ENCODE measurements around the gene CBLB. TPM values are rescaled to one million over a fixed set of nuclear protein-coding genes. Genes with fewer than 3 reads are reported as not detected.

CBLB gene
- total RNA-seq, 1 experiment from 2014 or later: 26.2 TPM

DNA sequence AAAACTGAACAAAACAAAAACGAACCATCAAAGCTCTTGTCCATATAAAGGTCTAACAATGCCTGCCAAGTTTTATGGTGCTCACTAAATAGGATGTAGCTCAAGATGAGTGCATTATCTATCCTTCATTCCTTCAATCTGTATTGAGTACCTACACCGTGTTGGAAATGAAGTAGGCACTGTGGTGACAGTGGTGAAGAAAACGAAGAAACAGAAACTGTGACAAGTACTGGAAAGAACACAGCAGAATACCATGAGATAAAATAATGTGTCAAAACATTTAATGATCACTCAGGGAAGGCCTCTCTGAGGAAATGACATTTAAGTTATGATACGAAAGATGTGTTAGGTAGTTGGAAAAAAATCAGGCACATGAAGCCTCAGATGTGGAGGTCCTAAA lies 36.2 kb downstream of the CBLB start:
- no peak for DNase-seq
- intact Hi-C loops (cut with micrococcal nuclease; ENCODE audit: unreplicated experiment): no loop called here

DNA sequence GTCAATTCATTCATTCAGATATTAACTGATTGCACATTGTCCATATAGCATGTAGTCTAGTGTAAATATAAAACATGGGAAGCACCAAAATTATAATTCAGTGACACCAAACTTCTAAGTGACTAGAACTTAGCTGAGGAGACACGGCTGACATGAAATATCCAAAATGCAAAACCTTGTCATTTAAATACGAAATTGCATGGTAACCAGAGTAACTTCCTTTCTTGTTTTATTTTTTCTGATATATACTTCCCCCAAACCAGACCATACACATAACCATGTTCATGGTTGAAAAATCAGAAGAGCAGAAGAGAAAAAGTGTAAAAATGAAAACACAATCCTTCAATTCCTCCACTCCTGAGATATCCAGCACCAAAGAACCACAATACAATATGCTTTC lies 38.0 kb downstream of the CBLB start:
- Mint-ChIP-seq H3K27me3 (ENCODE audit: unreplicated experiment) (no peaks in the 10 kb centered on the region), H3K27ac (ENCODE audit: unreplicated experiment) (no peak overlapping the region), H3K9me3 (ENCODE audit: low read depth, unreplicated experiment) (no peaks in the 10 kb centered on the region), H3K4me1 (ENCODE audit: low read depth, unreplicated experiment) (peaks cover 28% of the 10 kb centered on the region), H3K36me3 (ENCODE audit: insufficient read depth, unreplicated experiment) (no peaks in the 10 kb centered on the region), H3K4me3 (ENCODE audit: low read depth, unreplicated experiment) (no peak overlapping the region)
- BruUV-seq (replicated peaks): no TSS peak
- TF ChIP-seq, protein P1, sequence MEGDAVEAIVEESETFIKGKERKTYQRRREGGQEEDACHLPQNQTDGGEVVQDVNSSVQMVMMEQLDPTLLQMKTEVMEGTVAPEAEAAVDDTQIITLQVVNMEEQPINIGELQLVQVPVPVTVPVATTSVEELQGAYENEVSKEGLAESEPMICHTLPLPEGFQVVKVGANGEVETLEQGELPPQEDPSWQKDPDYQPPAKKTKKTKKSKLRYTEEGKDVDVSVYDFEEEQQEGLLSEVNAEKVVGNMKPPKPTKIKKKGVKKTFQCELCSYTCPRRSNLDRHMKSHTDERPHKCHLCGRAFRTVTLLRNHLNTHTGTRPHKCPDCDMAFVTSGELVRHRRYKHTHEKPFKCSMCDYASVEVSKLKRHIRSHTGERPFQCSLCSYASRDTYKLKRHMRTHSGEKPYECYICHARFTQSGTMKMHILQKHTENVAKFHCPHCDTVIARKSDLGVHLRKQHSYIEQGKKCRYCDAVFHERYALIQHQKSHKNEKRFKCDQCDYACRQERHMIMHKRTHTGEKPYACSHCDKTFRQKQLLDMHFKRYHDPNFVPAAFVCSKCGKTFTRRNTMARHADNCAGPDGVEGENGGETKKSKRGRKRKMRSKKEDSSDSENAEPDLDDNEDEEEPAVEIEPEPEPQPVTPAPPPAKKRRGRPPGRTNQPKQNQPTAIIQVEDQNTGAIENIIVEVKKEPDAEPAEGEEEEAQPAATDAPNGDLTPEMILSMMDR (IDR thresholded peaks at IDR 0.05; ENCODE audit: unreplicated experiment): no peak
- intact Hi-C loops (cut with micrococcal nuclease; ENCODE audit: unreplicated experiment): no loop called here
- no peak for DNase-seq
- CTCF ChIA-PET: no interaction called here

More for the DNA sequence above, 36.2 kb downstream of the CBLB start:
- no peak overlapping the region for H3K4me3 Mint-ChIP-seq (ENCODE audit: low read depth, unreplicated experiment)
- peaks cover 38% of the 10 kb centered on the region for H3K4me1 Mint-ChIP-seq (ENCODE audit: low read depth, unreplicated experiment)
- H3K27me3 Mint-ChIP-seq (ENCODE audit: unreplicated experiment): no peaks in the 10 kb centered on the region
- H3K36me3 Mint-ChIP-seq (ENCODE audit: insufficient read depth, unreplicated experiment): no peaks in the 10 kb centered on the region
- H3K27ac Mint-ChIP-seq (ENCODE audit: unreplicated experiment): no peak overlapping the region
- TF ChIP-seq, protein P1 (IDR thresholded peaks at IDR 0.05; ENCODE audit: unreplicated experiment): no peak
- no TSS peak for BruUV-seq (replicated peaks)
- CTCF ChIA-PET: no interaction called here
- H3K9me3 Mint-ChIP-seq (ENCODE audit: low read depth, unreplicated experiment): no peaks in the 10 kb centered on the region

GRCh38 chr3:105829871-105830622 lies 38.8 kb downstream of the CBLB start:
- CTCF ChIA-PET: no interaction called here

DNA sequence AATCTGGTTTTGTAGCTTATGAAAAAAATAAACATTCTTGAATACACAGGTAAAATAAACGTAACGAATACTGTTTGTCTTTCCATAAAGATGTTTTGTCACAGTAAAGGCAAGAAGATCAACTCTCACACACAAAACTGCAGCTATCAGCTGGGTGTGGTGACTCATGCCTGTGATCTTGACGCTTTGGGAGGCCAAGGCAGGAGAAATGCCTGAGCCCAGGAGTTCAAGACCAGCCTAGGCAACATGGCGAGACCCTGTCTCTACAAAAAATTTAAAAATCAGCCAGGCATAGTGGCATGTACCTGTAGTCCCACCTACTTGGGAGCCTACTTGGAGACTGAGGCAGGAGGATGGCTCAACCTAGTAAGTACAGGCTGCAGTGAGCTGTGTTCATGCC lies 39.6 kb downstream of the CBLB start:
- Mint-ChIP-seq H3K27ac (ENCODE audit: unreplicated experiment) (no peak overlapping the region), H3K4me3 (ENCODE audit: low read depth, unreplicated experiment) (no peak overlapping the region), H3K36me3 (ENCODE audit: insufficient read depth, unreplicated experiment) (no peaks in the 10 kb centered on the region), H3K9me3 (ENCODE audit: low read depth, unreplicated experiment) (no peaks in the 10 kb centered on the region), H3K27me3 (ENCODE audit: unreplicated experiment) (no peaks in the 10 kb centered on the region), H3K4me1 (ENCODE audit: low read depth, unreplicated experiment) (peaks cover 12% of the 10 kb centered on the region)
- BruUV-seq (replicated peaks): no TSS peak
- DNase-seq: no peak
- intact Hi-C loops (cut with micrococcal nuclease; ENCODE audit: unreplicated experiment): no loop called here
- TF ChIP-seq, protein P1 (IDR thresholded peaks at IDR 0.05; ENCODE audit: unreplicated experiment): no peak
- CTCF ChIA-PET: no interaction called here

More at GRCh38 chr3:105829871-105830622, 38.8 kb downstream of the CBLB start:
- TF ChIP-seq, protein P1 (IDR thresholded peaks at IDR 0.05; ENCODE audit: unreplicated experiment): no peak
- no TSS peak for BruUV-seq (replicated peaks)
- H3K4me3 Mint-ChIP-seq (ENCODE audit: low read depth, unreplicated experiment): no peak overlapping the region
- no peaks in the 10 kb centered on the region for H3K9me3 Mint-ChIP-seq (ENCODE audit: low read depth, unreplicated experiment)
- DNase-seq: no peak
- H3K4me1 Mint-ChIP-seq (ENCODE audit: low read depth, unreplicated experiment): peaks cover 20% of the 10 kb centered on the region
- no peak overlapping the region for H3K27ac Mint-ChIP-seq (ENCODE audit: unreplicated experiment)
- H3K27me3 Mint-ChIP-seq (ENCODE audit: unreplicated experiment): no peaks in the 10 kb centered on the region
- H3K36me3 Mint-ChIP-seq (ENCODE audit: insufficient read depth, unreplicated experiment): no peaks in the 10 kb centered on the region
- intact Hi-C loops (cut with micrococcal nuclease; ENCODE audit: unreplicated experiment): no loop called here
